GM13976 (cell line): ENCODE results near the gene SYNM.
A peak's percentile ranks its signal among the peaks of the same experiment; 100 is the strongest.

Source experiments
- DNase-seq: peaks from one replicate; pipeline ENCODE4 v3.0.0; 2012; ENCODE audit warnings: low spot score
- in situ Hi-C: fragments of 300-500 bp; cut with MboI; formaldehyde crosslinking; loops from one replicate; pipeline ENCODE4 v1.12.0; 2022; ENCODE audit warnings: low sequenced_read_pairs, mixed read lengths, inconsistent platforms; ENCODE audit not compliant: unreplicated experiment
- TF ChIP-seq, protein P1 (sequence below): IDR thresholded peaks from 2 replicates; pipeline ENCODE4 v1.5.1; 2012; ENCODE audit warnings: borderline replicate concordance, mild to moderate bottlenecking; ENCODE audit not compliant: insufficient read depth; ENCODE audit errors: extremely low read depth, missing control alignments, control extremely low read depth

Gene SYNM

GRCh38 chr15:99104788-99105513 lies at the start of gene SYNM:
Gene SYNM, plus strand, starts transcription at chr15:99105080. Its CDS starts 120 bp downstream, at chr15:99105200.
- in situ Hi-C loops: no loop called here
- peak; percentile 92 for DNase-seq
- TF ChIP-seq, protein P1, sequence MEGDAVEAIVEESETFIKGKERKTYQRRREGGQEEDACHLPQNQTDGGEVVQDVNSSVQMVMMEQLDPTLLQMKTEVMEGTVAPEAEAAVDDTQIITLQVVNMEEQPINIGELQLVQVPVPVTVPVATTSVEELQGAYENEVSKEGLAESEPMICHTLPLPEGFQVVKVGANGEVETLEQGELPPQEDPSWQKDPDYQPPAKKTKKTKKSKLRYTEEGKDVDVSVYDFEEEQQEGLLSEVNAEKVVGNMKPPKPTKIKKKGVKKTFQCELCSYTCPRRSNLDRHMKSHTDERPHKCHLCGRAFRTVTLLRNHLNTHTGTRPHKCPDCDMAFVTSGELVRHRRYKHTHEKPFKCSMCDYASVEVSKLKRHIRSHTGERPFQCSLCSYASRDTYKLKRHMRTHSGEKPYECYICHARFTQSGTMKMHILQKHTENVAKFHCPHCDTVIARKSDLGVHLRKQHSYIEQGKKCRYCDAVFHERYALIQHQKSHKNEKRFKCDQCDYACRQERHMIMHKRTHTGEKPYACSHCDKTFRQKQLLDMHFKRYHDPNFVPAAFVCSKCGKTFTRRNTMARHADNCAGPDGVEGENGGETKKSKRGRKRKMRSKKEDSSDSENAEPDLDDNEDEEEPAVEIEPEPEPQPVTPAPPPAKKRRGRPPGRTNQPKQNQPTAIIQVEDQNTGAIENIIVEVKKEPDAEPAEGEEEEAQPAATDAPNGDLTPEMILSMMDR: peak; percentile 78

- in situ Hi-C loops: loop anchor here (25.0 kb wide), 1 partner anchor 268 kb away; no protein-coding TSS in a partner anchor
- TF ChIP-seq, protein P1: no peak
- DNase-seq: no peak
Measured at GRCh38 chr15:99055555-99056134, 49.2 kb upstream of the SYNM start.

DNA sequence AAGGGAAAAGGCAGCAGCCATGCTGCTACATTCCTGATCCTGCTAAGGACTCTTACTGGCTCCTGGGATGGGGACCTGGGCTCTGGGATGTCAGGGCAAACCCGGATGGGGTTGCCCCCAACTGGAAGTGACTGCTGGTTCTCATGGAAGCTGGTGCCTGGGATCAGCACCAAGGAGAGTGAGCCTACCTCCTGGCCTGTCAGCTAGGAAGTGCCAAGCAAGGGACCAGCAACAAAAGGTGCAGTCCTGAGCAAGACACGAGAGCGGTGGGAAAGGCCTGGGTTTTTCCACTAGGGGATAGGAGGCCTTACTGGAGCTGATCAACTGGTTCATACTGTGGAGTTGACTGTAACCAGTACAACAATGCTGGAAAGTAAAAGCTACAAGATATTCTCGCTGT lies 47.9 kb upstream of the SYNM start:
- in situ Hi-C loops: loop anchor here (25.0 kb wide), 1 partner anchor 270 kb away; no protein-coding TSS in a partner anchor

DNA sequence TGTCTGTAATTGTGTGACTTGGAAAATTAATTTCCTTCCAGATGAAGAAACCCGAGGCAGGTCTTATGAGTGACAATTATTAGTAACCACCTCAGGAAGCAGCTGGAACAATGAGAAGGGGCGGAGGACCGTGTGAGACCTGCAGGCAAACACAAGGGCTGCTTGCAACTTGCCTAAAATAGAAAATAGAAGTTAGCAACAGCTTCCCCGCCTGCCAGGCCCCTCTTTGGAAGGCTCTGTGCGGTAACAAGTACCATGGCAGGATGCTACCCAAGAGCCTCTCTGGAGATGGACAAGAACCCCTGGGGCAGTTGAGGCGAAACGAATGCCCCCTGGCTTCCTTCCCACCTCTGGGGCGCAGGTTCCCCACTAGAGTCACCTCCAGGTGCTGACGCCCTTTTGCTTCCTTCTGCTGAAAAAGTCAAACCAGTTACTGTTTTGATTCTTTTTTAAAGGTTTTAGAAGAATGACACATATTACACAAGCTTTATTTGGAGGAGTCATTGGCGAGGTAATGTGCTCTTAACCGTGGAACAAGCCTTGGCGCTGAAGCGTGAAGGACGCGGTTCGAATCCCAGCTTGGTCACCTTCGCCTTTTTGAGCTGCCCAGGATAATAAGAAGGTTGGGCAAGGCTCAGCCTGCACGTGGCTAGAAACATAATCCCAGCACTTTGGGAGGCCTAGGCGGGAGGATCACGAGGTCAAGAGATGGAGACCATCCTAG lies 47.0 kb upstream of the SYNM start:
- TF ChIP-seq, protein P1: no peak
- in situ Hi-C loops: loop anchor here (25.0 kb wide), 1 partner anchor 271 kb away; no protein-coding TSS in a partner anchor
- DNase-seq: peak; percentile 53

More for the DNA sequence above, 47.9 kb upstream of the SYNM start:
- TF ChIP-seq, protein P1: no peak
- no peak for DNase-seq

GRCh38 chr15:99058421-99058870 lies 46.4 kb upstream of the SYNM start:
- TF ChIP-seq, protein P1: no peak
- in situ Hi-C loops: loop anchor here (25.0 kb wide), 1 partner anchor 271 kb away; no protein-coding TSS in a partner anchor
- peak; percentile 45 for DNase-seq
